ENCODE data around the gene SBSN. TPM values are rescaled to one million over a fixed set of nuclear protein-coding genes. Genes with fewer than 3 reads are reported as not detected.

SBSN gene
- total and polyA plus RNA-seq, 4 donors = 0.08 to 0.39 (median 0.09) TPM; not detected in 1

DNA sequence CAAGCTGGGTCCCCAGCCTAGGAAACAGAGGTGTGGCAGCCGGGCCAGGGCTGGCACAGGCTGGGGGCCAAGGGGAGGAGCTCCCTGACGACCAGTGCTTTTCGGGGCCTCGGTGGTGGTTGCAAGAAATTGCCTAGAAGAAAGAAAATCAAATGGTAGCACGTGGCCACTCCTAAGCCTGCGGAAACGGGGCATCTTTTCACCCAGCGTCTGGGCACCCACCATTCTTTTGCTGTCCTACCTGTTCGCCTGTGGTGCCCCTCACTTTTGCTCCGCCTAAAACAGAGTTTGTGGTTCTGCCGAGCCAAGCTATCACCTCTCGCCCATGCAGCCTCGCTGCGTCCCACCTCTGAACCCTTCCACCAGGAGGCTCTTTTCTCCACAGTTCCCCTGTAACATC lies 30.7 kb downstream of the SBSN start:
- ATAC-seq (ENCODE audit: insufficient read depth, low FRiP score) (no peak), DNase-seq (no peak)
- no peak overlapping the region for H3K27ac ChIP-seq (ENCODE audit: low read depth in 1 of 2, low read length in 1 of 2)
- peaks cover 0 to 5% (median 0%) of the 10 kb centered on the region in 5 donors for H3K4me1 ChIP-seq (ENCODE audit: control insufficient read depth in 5 of 5, insufficient read depth in 5 of 5, low read length in 5 of 5)
- H3K9ac ChIP-seq (ENCODE audit: insufficient read depth in 1 of 2, low read length in 2 of 2) = no peak overlapping the region
- 79 to 92% methylated on average over 14 of the region's 14 CpGs for WGBS, 2 donors
- no peaks in the 10 kb centered on the region for H3K9me3 ChIP-seq (ENCODE audit: control insufficient read depth in 4 of 4, insufficient read depth in 3 of 4, low read length in 3 of 4)
- H3K4me3 ChIP-seq = no peak overlapping the region
- peaks cover 0 to 4% (median 0%) of the 10 kb centered on the region in 4 donors for H3K36me3 ChIP-seq (ENCODE audit: control insufficient read depth in 4 of 4, insufficient read depth in 4 of 4, low read length in 4 of 4)
- no peaks in the 10 kb centered on the region for H3K27me3 ChIP-seq (ENCODE audit: control insufficient read depth in 3 of 3, insufficient read depth in 3 of 3, low read length in 2 of 3)
- TF ChIP-seq, protein P1, sequence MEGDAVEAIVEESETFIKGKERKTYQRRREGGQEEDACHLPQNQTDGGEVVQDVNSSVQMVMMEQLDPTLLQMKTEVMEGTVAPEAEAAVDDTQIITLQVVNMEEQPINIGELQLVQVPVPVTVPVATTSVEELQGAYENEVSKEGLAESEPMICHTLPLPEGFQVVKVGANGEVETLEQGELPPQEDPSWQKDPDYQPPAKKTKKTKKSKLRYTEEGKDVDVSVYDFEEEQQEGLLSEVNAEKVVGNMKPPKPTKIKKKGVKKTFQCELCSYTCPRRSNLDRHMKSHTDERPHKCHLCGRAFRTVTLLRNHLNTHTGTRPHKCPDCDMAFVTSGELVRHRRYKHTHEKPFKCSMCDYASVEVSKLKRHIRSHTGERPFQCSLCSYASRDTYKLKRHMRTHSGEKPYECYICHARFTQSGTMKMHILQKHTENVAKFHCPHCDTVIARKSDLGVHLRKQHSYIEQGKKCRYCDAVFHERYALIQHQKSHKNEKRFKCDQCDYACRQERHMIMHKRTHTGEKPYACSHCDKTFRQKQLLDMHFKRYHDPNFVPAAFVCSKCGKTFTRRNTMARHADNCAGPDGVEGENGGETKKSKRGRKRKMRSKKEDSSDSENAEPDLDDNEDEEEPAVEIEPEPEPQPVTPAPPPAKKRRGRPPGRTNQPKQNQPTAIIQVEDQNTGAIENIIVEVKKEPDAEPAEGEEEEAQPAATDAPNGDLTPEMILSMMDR (IDR thresholded peaks at IDR 0.05; ENCODE audit: control extremely low read depth, extremely low read depth) = no peak

DNA sequence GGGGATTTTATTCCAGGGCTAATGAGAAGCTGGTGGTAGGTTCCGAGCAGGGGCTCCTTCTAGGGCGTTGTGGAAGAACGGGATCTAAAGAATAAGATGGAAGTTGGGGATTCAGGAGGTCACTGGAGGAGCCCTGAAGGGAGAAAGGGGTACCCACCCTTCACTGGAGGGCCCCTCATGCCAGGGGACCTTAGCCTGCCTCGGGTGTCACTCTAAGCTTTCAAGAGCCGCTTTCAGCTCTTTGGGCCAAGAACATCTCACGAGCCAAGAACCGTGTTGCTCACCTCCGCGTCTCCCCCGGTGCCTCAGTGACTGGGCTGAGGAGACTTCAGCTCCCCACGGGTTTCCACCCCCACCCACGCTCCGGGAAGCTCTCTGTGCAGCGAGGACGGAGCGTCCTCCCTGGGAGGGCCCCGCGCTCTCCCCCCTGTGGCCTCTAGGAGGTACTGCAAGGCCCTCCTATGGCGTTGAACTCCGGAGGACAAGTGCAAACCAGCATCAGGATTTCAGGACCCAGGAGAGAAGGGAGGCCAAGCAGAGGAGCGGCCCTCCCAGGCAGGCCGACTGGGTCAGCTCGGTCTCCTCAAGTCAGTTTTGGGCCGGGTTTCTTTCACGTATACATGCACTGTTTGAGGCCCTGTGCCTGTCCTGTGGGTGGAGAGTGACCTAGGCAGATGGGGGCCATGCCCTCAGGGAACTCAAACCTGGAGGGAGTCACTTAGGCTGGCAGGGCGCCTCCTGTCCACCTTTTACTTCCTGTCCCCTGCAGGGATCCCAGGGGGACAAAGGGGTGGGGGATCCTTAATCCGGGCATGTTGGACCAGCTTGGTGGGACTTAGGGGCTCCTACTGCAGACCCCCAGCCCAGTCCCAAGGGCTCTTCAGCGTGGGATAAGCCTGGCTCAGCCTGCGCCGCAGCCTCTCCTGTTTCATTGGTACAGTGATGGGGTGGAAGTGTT lies 32.7 kb downstream of the SBSN start:
- Histone ChIP-seq H3K36me3 (ENCODE audit: control insufficient read depth in 4 of 4, insufficient read depth in 4 of 4, low read length in 4 of 4) (peaks cover 0 to 4% (median 0%) of the 10 kb centered on the region in 4 donors), H3K4me1 (ENCODE audit: control insufficient read depth in 5 of 5, insufficient read depth in 5 of 5, low read length in 5 of 5) (peaks cover 0 to 5% (median 0%) of the 10 kb centered on the region in 5 donors), H3K9me3 (ENCODE audit: control insufficient read depth in 4 of 4, insufficient read depth in 3 of 4, low read length in 3 of 4) (no peaks in the 10 kb centered on the region), H3K27me3 (ENCODE audit: control insufficient read depth in 3 of 3, insufficient read depth in 3 of 3, low read length in 2 of 3) (no peaks in the 10 kb centered on the region), H3K27ac (ENCODE audit: low read depth in 1 of 2, low read length in 1 of 2) (no peak overlapping the region), H3K9ac (ENCODE audit: insufficient read depth in 1 of 2, low read length in 2 of 2) (no peak overlapping the region), H3K4me3 (no peak overlapping the region)
- 26 to 28% methylated on average over 30 of the region's 30 CpGs for WGBS, 2 donors
- TF ChIP-seq, protein P1 (IDR thresholded peaks at IDR 0.05; ENCODE audit: control extremely low read depth, extremely low read depth) = peak; percentile 95
- DNase-seq (peak; percentile 62 to 75 (median 67)), ATAC-seq (ENCODE audit: insufficient read depth, low FRiP score) (peak; percentile 84)

DNA sequence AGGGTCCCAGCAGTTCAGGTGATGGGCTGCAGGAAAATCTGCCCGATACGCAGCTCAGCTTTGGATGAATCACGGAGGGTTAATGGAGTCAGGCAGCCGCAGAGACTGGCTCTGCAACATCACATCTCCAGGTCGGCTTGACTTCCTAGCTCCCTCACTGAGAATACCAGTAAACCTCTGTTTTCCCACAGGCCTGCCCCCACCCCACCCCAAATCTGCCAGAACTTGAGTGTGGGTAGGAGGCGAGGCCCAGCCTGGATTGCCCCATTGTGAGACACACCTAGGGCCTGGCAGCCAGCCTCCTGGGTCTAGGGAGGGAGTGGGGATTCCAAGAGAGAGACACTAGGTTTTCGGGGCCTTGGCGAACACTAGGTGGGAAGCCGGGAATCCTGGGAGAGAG lies 34.1 kb downstream of the SBSN start:
- Histone ChIP-seq H3K27ac (ENCODE audit: low read depth in 1 of 2, low read length in 1 of 2) (no peak overlapping the region), H3K36me3 (ENCODE audit: control insufficient read depth in 4 of 4, insufficient read depth in 4 of 4, low read length in 4 of 4) (peaks cover 0 to 2% (median 0%) of the 10 kb centered on the region in 4 donors), H3K9ac (ENCODE audit: insufficient read depth in 1 of 2, low read length in 2 of 2) (no peak overlapping the region), H3K4me1 (ENCODE audit: control insufficient read depth in 5 of 5, insufficient read depth in 5 of 5, low read length in 5 of 5) (peaks cover 0 to 5% (median 0%) of the 10 kb centered on the region in 5 donors), H3K9me3 (ENCODE audit: control insufficient read depth in 4 of 4, insufficient read depth in 3 of 4, low read length in 3 of 4) (no peaks in the 10 kb centered on the region), H3K4me3 (no peak overlapping the region), H3K27me3 (ENCODE audit: control insufficient read depth in 3 of 3, insufficient read depth in 3 of 3, low read length in 2 of 3) (no peaks in the 10 kb centered on the region)
- TF ChIP-seq, protein P1 (IDR thresholded peaks at IDR 0.05; ENCODE audit: control extremely low read depth, extremely low read depth) = no peak
- ATAC-seq (ENCODE audit: insufficient read depth, low FRiP score) (no peak), DNase-seq (no peak)
- 87 to 93% methylated on average over 9 of the region's 9 CpGs for WGBS, 2 donors

Data from lung (tissue), 12 donors.